ENCODE results near the gene ERVK3-1. TPM values are rescaled to one million over a fixed set of nuclear protein-coding genes. Genes with fewer than 3 reads are reported as not detected.

The ERVK3-1 gene
- total RNA-seq, 1 experiment from 2014 or later: 28.1 TPM

DNA sequence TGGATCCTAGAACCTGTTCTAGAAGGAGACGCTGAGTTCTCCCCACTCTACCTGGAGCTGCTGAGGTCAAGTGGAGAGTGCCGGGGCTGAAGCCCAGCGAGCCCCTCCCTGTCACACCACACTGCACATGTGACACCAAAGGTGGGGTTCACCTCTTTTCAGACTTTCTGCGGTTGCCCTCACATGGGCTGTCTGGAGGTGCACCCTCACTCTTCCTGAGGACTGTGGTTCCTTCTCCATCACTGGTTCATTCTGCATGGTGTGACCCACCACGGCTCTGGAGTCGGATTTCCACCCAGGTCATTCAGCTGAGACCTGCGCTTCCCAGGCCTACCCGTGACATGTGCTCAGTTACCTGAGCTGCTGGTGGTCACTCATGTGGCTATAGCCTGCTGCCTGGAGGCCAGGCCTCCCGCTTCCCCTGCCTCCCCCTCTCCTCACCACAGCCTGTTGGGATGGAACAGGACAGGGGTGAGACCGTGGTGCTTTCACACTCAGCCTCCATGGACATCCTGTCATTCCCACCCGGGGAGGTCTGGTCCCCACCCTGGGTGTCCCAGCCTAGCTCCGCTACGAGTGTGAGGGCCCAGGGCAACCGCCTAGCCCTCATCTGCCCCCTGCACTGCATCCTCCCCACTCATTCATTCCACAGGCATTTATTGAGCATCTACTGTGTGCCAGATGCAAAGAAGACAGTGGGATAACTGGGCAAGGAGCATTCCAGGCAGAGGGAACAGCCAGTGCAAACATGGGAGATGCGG is 48.7 kb downstream of the ERVK3-1 start:
- CTCF ChIA-PET: no interaction called here

GRCh38 chr19:58354478-58355030 is 49.4 kb downstream of the ERVK3-1 start:
- ChIA-PET CTCF (no interaction called here), POLR2A (interaction anchor here (1.9 kb wide), 1 partner anchor 8 kb away, joined by 6 read pairs; the partner anchor contains the start of gene ZNF497)
- TF ChIP-seq, protein P1, sequence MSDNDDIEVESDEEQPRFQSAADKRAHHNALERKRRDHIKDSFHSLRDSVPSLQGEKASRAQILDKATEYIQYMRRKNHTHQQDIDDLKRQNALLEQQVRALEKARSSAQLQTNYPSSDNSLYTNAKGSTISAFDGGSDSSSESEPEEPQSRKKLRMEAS (IDR thresholded peaks at IDR 0.05): no peak
- TF ChIP-seq, protein P2, sequence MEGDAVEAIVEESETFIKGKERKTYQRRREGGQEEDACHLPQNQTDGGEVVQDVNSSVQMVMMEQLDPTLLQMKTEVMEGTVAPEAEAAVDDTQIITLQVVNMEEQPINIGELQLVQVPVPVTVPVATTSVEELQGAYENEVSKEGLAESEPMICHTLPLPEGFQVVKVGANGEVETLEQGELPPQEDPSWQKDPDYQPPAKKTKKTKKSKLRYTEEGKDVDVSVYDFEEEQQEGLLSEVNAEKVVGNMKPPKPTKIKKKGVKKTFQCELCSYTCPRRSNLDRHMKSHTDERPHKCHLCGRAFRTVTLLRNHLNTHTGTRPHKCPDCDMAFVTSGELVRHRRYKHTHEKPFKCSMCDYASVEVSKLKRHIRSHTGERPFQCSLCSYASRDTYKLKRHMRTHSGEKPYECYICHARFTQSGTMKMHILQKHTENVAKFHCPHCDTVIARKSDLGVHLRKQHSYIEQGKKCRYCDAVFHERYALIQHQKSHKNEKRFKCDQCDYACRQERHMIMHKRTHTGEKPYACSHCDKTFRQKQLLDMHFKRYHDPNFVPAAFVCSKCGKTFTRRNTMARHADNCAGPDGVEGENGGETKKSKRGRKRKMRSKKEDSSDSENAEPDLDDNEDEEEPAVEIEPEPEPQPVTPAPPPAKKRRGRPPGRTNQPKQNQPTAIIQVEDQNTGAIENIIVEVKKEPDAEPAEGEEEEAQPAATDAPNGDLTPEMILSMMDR (IDR thresholded peaks at IDR 0.05 in 2 of 3, conservative IDR thresholded peaks at IDR 0.05 in 1 of 3; ENCODE audit: borderline replicate concordance in 1 of 3, insufficient read depth in 1 of 3, low read depth in 2 of 3, low read length in 2 of 3): no peak
- TF ChIP-seq SP1 (IDR thresholded peaks at IDR 0.05; ENCODE audit: low read depth) (no peak), JUND (IDR thresholded peaks at IDR 0.05) (no peak), ATF3 (IDR thresholded peaks at IDR 0.05) (no peak), YY1 (IDR thresholded peaks at IDR 0.05; ENCODE audit: extremely low read depth, insufficient replicate concordance, low read depth, low read length) (no peak), EGR1 (IDR thresholded peaks at IDR 0.05; ENCODE audit: low read depth) (no peak), CBX3 (IDR thresholded peaks at IDR 0.05; ENCODE audit: low read depth) (no peak), ZNF274 (IDR thresholded peaks at IDR 0.05; ENCODE audit: low read depth, low read length) (no peak), TCF7L2 (IDR thresholded peaks at IDR 0.05; ENCODE audit: borderline replicate concordance, extremely low read depth, insufficient read depth, insufficient read length) (no peak), POLR2AphosphoS5 (IDR thresholded peaks at IDR 0.05; ENCODE audit: low read depth, low read length) (no peak)

More for the DNA sequence above, 48.7 kb downstream of the ERVK3-1 start:
- no peak overlapping the region for H3K4me3 ChIP-seq (replicated peaks in 1 of 2; ENCODE audit: low read depth in 1 of 2, low read length in 2 of 2)
- ChIA-PET RAD21 (ENCODE audit: low non-redundant PET in 1 of 2, low total read pairs in 2 of 2, uncharacterized antibody in 2 of 2, unreplicated experiment in 2 of 2) (no interaction called here), POLR2A (interaction anchor here (1.9 kb wide), 1 partner anchor 9 kb away, joined by 6 read pairs; the partner anchor contains the start of gene ZNF497)
- DNase-seq (ENCODE audit: low read depth, low spot score) (no peak), ATAC-seq (no peak)
- H3K36me3 ChIP-seq (ENCODE audit: control insufficient read depth in 1 of 2, insufficient read depth in 2 of 2, low read length in 2 of 2): no peaks in the 10 kb centered on the region
- BruUV-seq (replicated peaks): no TSS peak
- H3K9ac ChIP-seq (ENCODE audit: low read length): no peak overlapping the region
- no peak overlapping the region for H3K27ac ChIP-seq (ENCODE audit: low read depth, low read length)
- no peak overlapping the region for H2AFZ ChIP-seq (ENCODE audit: low read depth, low read length, poor library complexity, severe bottlenecking)
- H3K4me1 ChIP-seq (ENCODE audit: control insufficient read depth in 1 of 2, insufficient read depth in 2 of 2, low read length in 2 of 2): no peaks in the 10 kb centered on the region
- H3K79me2 ChIP-seq (ENCODE audit: insufficient read depth, low read length): no peaks in the 10 kb centered on the region
- no peaks in the 10 kb centered on the region for H3K27me3 ChIP-seq (ENCODE audit: insufficient read depth, low read length)
- no peaks in the 10 kb centered on the region for H3K9me3 ChIP-seq (ENCODE audit: control insufficient read depth in 1 of 2, insufficient read depth in 1 of 2, low read depth in 1 of 2, low read length in 2 of 2)
- no peak overlapping the region for H3K4me2 ChIP-seq (ENCODE audit: low read length)
- intact Hi-C loops (cut with micrococcal nuclease): no loop called here
- TF ChIP-seq ATF3 (IDR thresholded peaks at IDR 0.05) (no peak), FOSL1 (IDR thresholded peaks at IDR 0.05; ENCODE audit: low read depth) (no peak)
- H4K20me1 ChIP-seq (ENCODE audit: insufficient read depth): no peaks in the 10 kb centered on the region
- H3K9me2 ChIP-seq (ENCODE audit: insufficient read depth): no peaks in the 10 kb centered on the region

More at GRCh38 chr19:58354478-58355030, 49.4 kb downstream of the ERVK3-1 start:
- DNase-seq (ENCODE audit: low read depth, low spot score) (no peak), ATAC-seq (no peak)
- Histone ChIP-seq H4K20me1 (ENCODE audit: insufficient read depth) (no peaks in the 10 kb centered on the region), H3K4me2 (ENCODE audit: low read length) (no peak overlapping the region), H3K27me3 (ENCODE audit: insufficient read depth, low read length) (no peaks in the 10 kb centered on the region), H3K27ac (ENCODE audit: low read depth, low read length) (no peak overlapping the region), H3K4me3 (replicated peaks in 1 of 2; ENCODE audit: low read depth in 1 of 2, low read length in 2 of 2) (no peak overlapping the region), H2AFZ (ENCODE audit: low read depth, low read length, poor library complexity, severe bottlenecking) (no peak overlapping the region), H3K9me3 (ENCODE audit: control insufficient read depth in 1 of 2, insufficient read depth in 1 of 2, low read depth in 1 of 2, low read length in 2 of 2) (no peaks in the 10 kb centered on the region), H3K79me2 (ENCODE audit: insufficient read depth, low read length) (no peaks in the 10 kb centered on the region), H3K36me3 (ENCODE audit: control insufficient read depth in 1 of 2, insufficient read depth in 2 of 2, low read length in 2 of 2) (no peaks in the 10 kb centered on the region), H3K4me1 (ENCODE audit: control insufficient read depth in 1 of 2, insufficient read depth in 2 of 2, low read length in 2 of 2) (no peaks in the 10 kb centered on the region), H3K9ac (ENCODE audit: low read length) (no peak overlapping the region), H3K9me2 (ENCODE audit: insufficient read depth) (no peaks in the 10 kb centered on the region)
- intact Hi-C loops (cut with micrococcal nuclease): no loop called here
- no TSS peak for BruUV-seq (replicated peaks)
- RAD21 ChIA-PET (ENCODE audit: low non-redundant PET in 1 of 2, low total read pairs in 2 of 2, uncharacterized antibody in 2 of 2, unreplicated experiment in 2 of 2): no interaction called here

All from HCT116 (cell line).